ENCODE measurements around the gene SNX33.

DNA sequence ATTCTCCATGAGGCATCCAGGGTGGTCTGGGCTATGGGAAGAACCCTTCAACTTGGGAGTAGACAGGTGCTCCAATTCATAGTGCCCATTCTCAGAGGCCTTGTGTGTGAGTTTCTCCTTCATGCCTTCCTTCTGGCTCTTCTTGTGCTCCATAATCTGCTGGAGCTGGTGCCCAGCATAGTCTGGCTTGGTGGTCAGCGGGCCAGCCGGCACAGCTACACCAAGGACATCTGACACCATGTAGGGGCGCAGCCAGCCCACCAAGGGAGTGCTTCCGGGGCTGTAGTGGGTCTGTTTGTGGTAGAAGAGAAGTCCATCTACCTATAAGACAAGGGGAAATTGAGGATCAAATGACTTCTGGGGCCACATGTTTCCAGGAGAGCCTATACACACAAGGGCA lies 49.4 kb upstream of the SNX33 start:
- no peak for TF ChIP-seq POLR2AphosphoS5 (IDR thresholded peaks at IDR 0.05; ENCODE audit: low read depth, low read length)
- no peak for TF ChIP-seq SPI1 (IDR thresholded peaks at IDR 0.05; ENCODE audit: low read depth, low read length)
- TF ChIP-seq POU2F2 (IDR thresholded peaks at IDR 0.05; ENCODE audit: low read depth, low read length): no peak
- no peak for TF ChIP-seq POLR2A (IDR thresholded peaks at IDR 0.05; ENCODE audit: low read depth, low read length)
- TF ChIP-seq TAF1 (IDR thresholded peaks at IDR 0.05; ENCODE audit: low read depth, low read length): no peak
- TF ChIP-seq PAX5 (IDR thresholded peaks at IDR 0.05; ENCODE audit: insufficient read depth, low read length, severe bottlenecking): no peak

All from GM12891 (cell line).